Uterus (tissue), 4 donors: Measurements from ENCODE around the gene MFSD2A. TPM values are rescaled to one million over a fixed set of nuclear protein-coding genes. Genes with fewer than 3 reads are reported as not detected.

ENCODE experiments used
- DNase-seq, 2 donors: peaks; one replicate each; pipeline ENCODE4 v3.0.0-alpha.2; 2019 to 2020
- H3K27ac ChIP-seq, 2 donors: fragments of 200-600 bp; sonication (generic); 1 replicate in 1 of 2; 2 replicates in 1 of 2; pipeline ENCODE4 v1.5.1; 2016 to 2018
- H3K27me3 ChIP-seq, 2 donors: fragments of 200-600 bp; sonication (generic); one replicate each; pipeline ENCODE4 v1.5.1; 2018 to 2019; ENCODE audit warnings: control low read depth in 1 of 2
- H3K36me3 ChIP-seq, 2 donors: fragments of 200-600 bp; sonication (generic); one replicate each; pipeline ENCODE4 v1.5.1; 2019; ENCODE audit warnings: control low read depth in 1 of 2
- H3K4me1 ChIP-seq, 2 donors: fragments of 200-600 bp; sonication (generic); one replicate each; pipeline ENCODE4 v1.5.1; 2018 to 2019; ENCODE audit warnings: control low read depth in 1 of 2
- H3K4me3 ChIP-seq, 2 donors: fragments of 200-600 bp; sonication (generic); 1 replicate in 1 of 2; 2 replicates in 1 of 2; pipeline ENCODE4 v1.5.1; 2018 to 2019; ENCODE audit warnings: mild to moderate bottlenecking in 1 of 2
- H3K9me3 ChIP-seq, 2 donors: fragments of 200-600 bp; sonication (generic); one replicate each; pipeline ENCODE4 v1.5.1; 2019; ENCODE audit warnings: control low read depth in 1 of 2
- POLR2A ChIP-seq, 2 donors: fragments of 450-650 bp; IDR thresholded peaks; one replicate each; pipeline ENCODE4 v1.6.1; 2016; ENCODE audit warnings: antibody characterized with exemption in 2 of 2, mild to moderate bottlenecking in 1 of 2, moderate library complexity in 1 of 2
- intact Hi-C: fragments of 100-400 bp; cut with DNase I; formaldehyde crosslinking; loops from one replicate; pipeline ENCODE4 v1.15.1; 2023; ENCODE audit warnings: low total_unique reads
- total RNA-seq, 4 donors: library from RNA; depleted of rRNA in 3 of 4; stranded (reverse); fragments of >200 nt in 3 of 4; gene quantifications; one replicate each; pipeline versions ENCODE4 v1.1.0 to v1.2.4, GENCODE V29; 2014 to 2023
- TF ChIP-seq, protein P1 (sequence below), 4 experiments: fragments of 200-600 bp in 2 of 4; fragments of 450-650 bp in 2 of 4; sonication (generic) in 2 of 4; IDR thresholded peaks; one replicate each; pipeline ENCODE4 v1.5.1; 2016 to 2019; ENCODE audit warnings: antibody characterized with exemption in 4 of 4, mild to moderate bottlenecking in 2 of 4, moderate library complexity in 1 of 4
- donor health status: DM: yes; HTN: yes; CAD: no.

The MFSD2A gene
- total RNA-seq, 4 donors from 2014 or later = 2.0 to 16.2 (median 6.5) TPM

DNA sequence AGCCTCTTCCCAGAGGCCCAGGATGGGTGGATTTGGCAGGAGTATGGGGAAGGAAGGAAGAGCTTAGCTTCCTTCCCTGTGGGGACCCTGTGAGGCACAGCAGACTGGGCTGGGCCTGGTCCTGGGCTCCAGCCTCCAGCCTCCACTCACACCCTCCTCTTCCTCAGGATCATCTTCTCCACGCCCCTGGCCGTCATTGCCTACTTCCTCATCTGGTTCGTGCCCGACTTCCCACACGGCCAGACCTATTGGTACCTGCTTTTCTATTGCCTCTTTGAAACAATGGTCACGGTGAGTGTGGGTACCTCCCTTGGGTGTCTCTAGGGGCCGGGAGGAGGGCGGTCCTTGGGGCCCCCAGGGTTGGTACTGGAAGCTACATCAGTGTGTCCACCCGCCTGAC lies 10.1 kb downstream of the MFSD2A start:
- no peaks in the 10 kb centered on the region for H3K27me3 ChIP-seq
- intact Hi-C loops = loop anchor here (5.0 kb wide), 1 partner anchor 38 kb away; no protein-coding TSS in a partner anchor
- H3K4me1 ChIP-seq = no peaks in the 10 kb centered on the region
- no peak overlapping the region for H3K27ac ChIP-seq
- no peak for DNase-seq
- no peak for TF ChIP-seq POLR2A (IDR thresholded peaks at IDR 0.05)
- TF ChIP-seq, protein P1, sequence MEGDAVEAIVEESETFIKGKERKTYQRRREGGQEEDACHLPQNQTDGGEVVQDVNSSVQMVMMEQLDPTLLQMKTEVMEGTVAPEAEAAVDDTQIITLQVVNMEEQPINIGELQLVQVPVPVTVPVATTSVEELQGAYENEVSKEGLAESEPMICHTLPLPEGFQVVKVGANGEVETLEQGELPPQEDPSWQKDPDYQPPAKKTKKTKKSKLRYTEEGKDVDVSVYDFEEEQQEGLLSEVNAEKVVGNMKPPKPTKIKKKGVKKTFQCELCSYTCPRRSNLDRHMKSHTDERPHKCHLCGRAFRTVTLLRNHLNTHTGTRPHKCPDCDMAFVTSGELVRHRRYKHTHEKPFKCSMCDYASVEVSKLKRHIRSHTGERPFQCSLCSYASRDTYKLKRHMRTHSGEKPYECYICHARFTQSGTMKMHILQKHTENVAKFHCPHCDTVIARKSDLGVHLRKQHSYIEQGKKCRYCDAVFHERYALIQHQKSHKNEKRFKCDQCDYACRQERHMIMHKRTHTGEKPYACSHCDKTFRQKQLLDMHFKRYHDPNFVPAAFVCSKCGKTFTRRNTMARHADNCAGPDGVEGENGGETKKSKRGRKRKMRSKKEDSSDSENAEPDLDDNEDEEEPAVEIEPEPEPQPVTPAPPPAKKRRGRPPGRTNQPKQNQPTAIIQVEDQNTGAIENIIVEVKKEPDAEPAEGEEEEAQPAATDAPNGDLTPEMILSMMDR (IDR thresholded peaks at IDR 0.05) = no peak
- H3K4me3 ChIP-seq = no peak overlapping the region
- no peaks in the 10 kb centered on the region for H3K36me3 ChIP-seq
- H3K9me3 ChIP-seq = no peaks in the 10 kb centered on the region

DNA sequence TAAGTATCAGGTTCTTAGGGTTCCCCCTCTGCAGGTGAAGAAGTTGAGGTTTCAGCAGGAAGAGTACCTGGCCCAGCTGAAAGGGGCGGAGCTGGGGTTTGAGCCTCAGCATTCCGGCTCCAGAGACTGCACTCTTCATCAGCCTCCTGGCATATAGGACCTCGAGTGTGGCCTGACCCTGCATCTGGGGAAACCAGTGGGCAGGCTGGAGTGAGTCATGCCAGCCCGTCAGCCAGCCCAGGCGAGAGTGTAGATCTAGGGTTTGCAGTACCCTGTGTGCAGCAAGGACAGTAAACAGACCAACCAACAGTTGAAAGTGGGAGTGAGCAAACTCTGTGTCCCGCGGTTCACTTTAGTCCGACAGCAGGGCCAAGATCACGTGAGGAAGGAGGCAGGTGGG lies 14.1 kb downstream of the MFSD2A start:
- intact Hi-C loops = loop anchor here (5.0 kb wide), 1 partner anchor 42 kb away; no protein-coding TSS in a partner anchor

DNA sequence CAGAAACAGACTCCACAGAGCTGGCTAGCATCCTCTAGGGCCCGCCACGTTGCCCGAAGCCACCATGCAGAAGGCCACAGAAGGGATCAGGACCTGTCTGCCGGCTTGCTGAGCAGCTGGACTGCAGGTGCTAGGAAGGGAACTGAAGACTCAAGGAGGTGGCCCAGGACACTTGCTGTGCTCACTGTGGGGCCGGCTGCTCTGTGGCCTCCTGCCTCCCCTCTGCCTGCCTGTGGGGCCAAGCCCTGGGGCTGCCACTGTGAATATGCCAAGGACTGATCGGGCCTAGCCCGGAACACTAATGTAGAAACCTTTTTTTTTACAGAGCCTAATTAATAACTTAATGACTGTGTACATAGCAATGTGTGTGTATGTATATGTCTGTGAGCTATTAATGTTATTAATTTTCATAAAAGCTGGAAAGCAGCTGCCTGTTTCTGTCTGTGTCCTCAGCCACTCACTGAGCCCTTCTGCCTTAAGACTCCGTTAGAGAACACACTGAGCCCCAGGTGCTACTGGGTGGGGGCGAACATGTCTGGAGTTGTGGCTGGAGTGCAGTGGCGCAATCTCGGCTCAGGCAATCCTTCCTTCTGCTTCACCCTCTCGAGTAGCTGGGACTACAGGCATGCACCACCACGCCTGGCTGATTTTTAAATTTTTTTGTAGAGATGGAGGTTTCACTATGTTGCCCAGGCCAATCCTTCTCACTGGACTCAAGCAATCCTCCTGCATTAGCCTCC lies 14.8 kb downstream of the MFSD2A start:
- TF ChIP-seq, protein P1 (IDR thresholded peaks at IDR 0.05) = no peak
- no peak for TF ChIP-seq POLR2A (IDR thresholded peaks at IDR 0.05)
- Histone ChIP-seq H3K4me3 (no peak overlapping the region), H3K4me1 (no peaks in the 10 kb centered on the region), H3K9me3 (no peaks in the 10 kb centered on the region), H3K36me3 (no peaks in the 10 kb centered on the region), H3K27me3 (no peaks in the 10 kb centered on the region), H3K27ac (no peak overlapping the region)
- DNase-seq = no peak
- intact Hi-C loops = loop anchor here (5.0 kb wide), 2 partner anchors 42 to 152 kb away; no protein-coding TSS in a partner anchor

More for the DNA sequence above, 14.1 kb downstream of the MFSD2A start:
- H3K4me3 ChIP-seq = no peak overlapping the region
- no peaks in the 10 kb centered on the region for H3K36me3 ChIP-seq
- H3K27ac ChIP-seq = no peak overlapping the region
- no peak for TF ChIP-seq POLR2A (IDR thresholded peaks at IDR 0.05)
- TF ChIP-seq, protein P1 (IDR thresholded peaks at IDR 0.05) = no peak
- H3K4me1 ChIP-seq = no peaks in the 10 kb centered on the region
- DNase-seq = no peak
- H3K27me3 ChIP-seq = no peaks in the 10 kb centered on the region
- H3K9me3 ChIP-seq = no peaks in the 10 kb centered on the region

DNA sequence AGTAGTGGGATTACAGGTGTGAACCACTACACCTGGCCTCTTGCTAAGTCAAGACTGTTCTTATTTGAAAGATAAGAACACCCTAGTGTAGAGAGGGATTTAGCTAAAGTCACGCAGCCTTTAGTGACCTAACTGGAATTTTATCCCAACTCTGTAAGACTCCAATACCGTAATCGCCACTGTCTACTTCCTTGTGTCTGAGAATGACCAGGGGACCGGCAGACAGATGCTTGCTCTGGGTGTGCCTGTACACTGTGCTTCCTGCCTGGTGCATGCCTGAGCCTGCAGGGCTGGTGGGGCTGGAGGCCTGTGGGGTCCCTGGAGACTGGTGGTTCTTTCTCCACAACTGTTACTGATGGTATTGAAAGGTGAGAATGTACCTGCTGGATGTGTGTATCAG lies 15.3 kb downstream of the MFSD2A start:
- Histone ChIP-seq H3K36me3 (no peaks in the 10 kb centered on the region), H3K4me1 (no peaks in the 10 kb centered on the region), H3K27me3 (no peaks in the 10 kb centered on the region), H3K27ac (no peak overlapping the region), H3K4me3 (no peak overlapping the region), H3K9me3 (no peaks in the 10 kb centered on the region)
- TF ChIP-seq, protein P1 (IDR thresholded peaks at IDR 0.05) = no peak
- no peak for TF ChIP-seq POLR2A (IDR thresholded peaks at IDR 0.05)
- no peak for DNase-seq
- intact Hi-C loops = loop anchor here (5.0 kb wide), 1 partner anchor 153 kb away; no protein-coding TSS in a partner anchor

DNA sequence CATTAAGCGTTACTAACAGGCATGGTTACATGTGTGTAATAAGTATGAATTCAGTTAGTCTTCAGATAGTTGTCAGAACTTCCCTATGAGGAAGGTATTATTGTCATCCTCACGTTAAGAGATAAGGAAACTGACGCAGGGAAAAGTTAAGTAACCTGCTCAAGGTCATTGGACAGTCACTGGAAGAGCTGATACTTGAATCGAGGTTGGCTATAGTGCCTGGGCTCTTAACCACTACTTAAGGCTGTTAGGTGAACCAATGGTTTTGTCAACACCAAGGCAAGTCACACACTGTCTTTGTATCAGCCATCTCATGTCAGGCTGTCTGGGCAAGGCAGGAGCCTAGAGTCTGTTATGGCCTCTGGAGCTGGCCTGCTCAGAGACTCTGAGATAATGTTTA lies 16.2 kb downstream of the MFSD2A start:
- DNase-seq = no peak
- no peak for TF ChIP-seq POLR2A (IDR thresholded peaks at IDR 0.05)
- TF ChIP-seq, protein P1 (IDR thresholded peaks at IDR 0.05) = no peak

More for the DNA sequence above, 16.2 kb downstream of the MFSD2A start:
- Histone ChIP-seq H3K36me3 (no peaks in the 10 kb centered on the region), H3K27me3 (no peaks in the 10 kb centered on the region), H3K9me3 (no peaks in the 10 kb centered on the region), H3K4me3 (no peak overlapping the region), H3K27ac (no peak overlapping the region), H3K4me1 (no peaks in the 10 kb centered on the region)
- intact Hi-C loops = loop anchor here (5.0 kb wide), 1 partner anchor 154 kb away; no protein-coding TSS in a partner anchor
